HG02610 (cell line): ENCODE measurements around the gene ZMYM2.

Source experiments
- ATAC-seq: cut with Tn5 transposase; IDR thresholded peaks from one replicate; pipeline ENCODE4 v1.9.1; 2021; ENCODE audit warnings: mild to moderate bottlenecking, moderate library complexity; ENCODE audit not compliant: unreplicated experiment

Gene ZMYM2

DNA sequence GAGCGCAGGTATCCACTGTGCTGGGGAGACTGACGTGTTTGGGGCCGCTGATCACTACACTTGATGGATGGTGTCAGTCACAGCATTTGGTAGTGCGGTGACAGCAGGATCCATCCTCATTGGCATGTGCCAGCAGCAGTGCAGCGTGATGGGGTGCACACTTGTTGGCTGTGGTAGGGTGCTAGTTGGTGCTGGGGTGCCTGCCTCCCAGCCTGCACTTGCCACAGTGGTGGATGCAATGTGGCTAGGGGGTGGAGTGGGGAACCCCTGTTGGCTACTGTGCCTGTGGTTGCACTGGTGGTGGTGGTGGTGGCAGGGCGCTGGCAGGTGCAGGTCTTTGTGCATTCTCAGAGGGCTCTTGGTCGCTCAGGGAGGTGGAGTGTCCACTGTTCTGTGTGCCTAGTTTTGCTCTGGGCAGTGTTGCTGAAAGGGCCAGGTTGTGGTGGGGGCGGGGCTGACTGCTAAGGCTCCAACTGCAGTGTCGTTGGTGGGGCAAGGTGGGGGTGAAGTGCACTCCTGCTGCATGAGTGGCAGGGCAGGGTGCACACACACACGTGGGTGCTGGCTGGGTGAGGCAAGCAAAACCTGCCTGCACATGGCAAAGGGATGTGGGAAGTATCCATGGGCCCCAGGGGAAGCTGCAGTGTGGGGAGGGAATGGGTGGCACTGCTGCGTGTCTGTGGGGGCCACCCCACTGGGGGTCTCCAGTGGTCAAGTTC lies 84.8 kb downstream of the ZMYM2 start:
- no peak for ATAC-seq

DNA sequence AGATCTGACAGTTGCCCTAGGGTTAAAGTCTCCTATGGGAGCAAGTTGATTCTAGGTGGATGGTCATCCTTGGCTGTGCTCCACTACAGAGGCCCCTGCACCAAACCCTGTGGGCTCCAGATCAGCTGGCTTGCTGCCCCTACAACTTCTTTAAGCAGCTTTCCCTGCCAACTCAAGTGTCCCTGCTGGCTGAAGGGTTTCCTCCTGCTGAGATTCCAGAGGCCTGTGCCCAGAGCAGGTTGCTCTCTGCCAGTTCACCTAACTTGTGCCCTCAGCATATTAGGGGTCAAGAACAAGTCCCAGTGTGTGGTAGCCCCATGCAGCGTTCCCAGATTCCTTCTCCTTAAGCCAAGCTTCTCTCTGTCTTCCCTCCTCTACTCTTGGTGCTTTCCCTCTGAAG lies 85.6 kb downstream of the ZMYM2 start:
- ATAC-seq = no peak

- ATAC-seq = no peak
These were observed 87.5 kb downstream of the ZMYM2 start for GRCh38 chr13:20045950-20046548.

DNA sequence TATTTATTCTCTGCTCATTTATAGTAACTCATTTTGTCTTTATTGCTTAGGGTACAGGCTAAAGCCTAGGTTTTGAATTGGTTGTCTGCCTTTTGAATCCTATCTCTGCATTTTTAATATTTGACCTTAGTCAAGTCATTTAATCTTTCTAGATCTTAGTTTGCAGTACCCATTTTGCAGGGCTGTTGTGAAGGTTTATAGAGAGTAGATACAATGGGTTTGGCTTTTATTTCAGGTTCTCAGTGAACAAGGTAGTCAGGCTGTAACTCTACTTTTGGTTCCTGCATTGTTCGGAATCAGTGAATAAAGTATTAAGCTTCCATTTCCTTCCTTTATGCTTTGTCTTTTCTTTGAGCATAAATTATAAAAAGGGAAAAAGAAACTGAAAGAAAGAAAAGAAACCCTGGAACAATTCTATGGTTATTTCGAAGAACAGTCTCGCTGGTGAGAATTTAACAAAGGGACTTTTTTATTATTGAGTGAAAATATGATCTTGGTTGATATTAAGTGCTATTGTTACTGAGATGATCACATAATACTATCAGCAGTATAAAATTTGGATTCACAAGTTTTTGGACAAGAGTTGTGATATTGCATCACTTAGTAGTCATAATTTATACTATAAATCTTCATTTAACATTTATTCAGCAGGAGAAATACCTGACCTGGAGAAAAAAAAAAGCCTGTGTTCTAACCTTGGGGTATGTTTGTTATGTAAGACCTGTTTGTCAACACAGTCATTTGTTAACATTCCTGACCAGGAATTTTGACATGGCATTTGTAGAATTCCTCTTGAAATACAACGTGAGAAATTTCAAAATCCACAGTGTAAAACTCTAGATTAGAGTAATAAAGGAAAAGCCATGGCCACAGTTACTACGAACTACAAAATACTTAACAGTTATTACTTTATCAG lies 91.3 kb downstream of the ZMYM2 start:
- peak; percentile 69 for ATAC-seq

- no peak for ATAC-seq
These were observed 92.8 kb downstream of the ZMYM2 start for GRCh38 chr13:20051366-20051765.

DNA sequence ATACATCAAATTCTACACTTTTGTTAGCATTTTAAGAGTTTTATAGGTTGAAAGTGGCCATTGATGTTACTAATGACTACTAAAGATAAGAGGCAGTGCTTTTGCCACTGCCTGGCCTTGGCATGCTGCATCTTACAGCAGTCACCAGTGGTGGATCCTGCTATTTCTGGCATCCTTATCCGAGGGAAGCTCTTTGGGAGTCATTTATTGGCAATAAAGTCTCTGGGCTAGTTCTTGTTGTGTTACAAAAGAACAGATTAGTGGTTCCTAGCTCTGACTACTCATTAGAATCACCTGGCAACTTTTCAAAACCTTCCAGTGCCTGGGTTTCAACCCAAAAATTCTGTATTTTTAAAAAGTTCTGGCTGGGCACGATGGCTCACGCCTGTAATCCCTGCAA lies 94.5 kb downstream of the ZMYM2 start:
- no peak for ATAC-seq

- no peak for ATAC-seq
These were observed 95.4 kb downstream of the ZMYM2 start for GRCh38 chr13:20053891-20054290.

DNA sequence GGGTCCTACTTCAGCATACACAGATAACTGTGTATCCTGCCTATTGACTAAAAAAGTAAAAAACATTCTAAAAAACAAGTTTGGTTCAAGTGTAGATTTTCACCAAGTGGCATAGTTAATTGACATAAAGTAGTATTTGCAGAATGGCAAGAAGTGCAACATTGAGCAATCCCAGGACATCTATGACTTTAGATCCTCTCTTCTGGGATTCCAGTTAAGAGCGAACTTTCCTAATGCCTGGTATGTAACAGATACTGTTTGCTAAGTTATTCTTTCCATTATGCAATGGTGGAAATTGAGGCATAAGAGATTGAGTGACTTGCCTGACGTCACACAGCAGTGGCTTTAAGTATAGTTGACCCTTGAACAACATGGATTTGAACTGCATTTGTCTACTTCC lies 96.1 kb downstream of the ZMYM2 start:
- no peak for ATAC-seq

DNA sequence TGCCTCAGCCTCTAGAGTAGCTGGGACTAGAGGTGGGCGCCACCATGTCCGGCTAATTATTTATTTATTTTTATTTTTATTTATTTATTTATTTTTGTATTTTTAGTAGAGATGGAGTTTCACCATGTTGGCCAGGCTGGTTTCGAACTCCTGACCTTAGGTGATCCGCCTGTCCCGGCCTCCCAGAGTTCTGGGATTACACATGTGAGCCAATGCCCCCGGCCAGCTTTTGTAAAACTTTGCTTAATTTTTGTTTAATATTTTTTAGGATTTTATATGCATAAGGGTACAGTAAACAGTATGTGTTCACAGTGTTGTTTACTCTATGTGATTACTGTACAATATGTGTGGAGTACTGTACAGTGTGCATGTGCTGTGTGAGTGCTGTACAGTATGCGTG lies 98.7 kb downstream of the ZMYM2 start:
- no peak for ATAC-seq

DNA sequence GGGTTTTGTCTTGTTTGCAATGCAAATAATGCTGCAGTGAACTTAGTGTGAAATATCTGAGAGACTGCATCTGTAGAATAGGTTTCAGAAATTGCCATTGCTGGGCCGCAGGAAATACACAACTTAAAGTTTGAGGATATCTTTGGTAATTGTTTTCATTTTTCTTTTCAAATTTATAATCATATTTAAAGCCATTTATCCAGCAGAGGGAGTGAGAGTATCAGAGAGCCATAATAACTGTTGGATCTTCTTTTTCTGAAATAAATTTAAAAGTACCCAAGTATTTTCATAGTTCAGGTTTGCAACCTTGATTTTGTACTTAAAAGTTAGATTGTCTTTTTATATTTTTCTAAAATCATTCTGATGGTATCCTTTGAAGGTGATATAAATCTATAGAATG lies 99.4 kb downstream of the ZMYM2 start:
- no peak for ATAC-seq

DNA sequence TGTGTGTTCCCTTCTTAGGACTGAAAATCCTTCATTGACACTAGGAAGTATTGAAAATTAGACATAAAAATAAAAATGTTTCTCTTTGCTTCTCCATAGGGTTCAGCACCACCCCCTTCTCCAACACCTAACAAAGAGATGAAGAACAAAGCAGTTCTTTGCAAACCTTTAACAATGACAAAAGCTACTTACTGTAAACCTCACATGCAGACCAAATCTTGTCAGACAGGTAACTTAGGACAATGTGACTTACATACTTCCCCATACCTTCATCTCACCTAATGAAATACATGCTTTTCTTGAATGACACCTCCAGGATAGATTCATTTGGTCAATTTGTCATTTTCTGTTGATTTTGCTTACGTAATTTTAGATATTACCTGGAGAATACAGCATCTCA lies 99.9 kb downstream of the ZMYM2 start:
- ATAC-seq = no peak

GRCh38 chr13:20064128-20064527 lies 105.6 kb downstream of the ZMYM2 start:
- ATAC-seq = no peak

DNA sequence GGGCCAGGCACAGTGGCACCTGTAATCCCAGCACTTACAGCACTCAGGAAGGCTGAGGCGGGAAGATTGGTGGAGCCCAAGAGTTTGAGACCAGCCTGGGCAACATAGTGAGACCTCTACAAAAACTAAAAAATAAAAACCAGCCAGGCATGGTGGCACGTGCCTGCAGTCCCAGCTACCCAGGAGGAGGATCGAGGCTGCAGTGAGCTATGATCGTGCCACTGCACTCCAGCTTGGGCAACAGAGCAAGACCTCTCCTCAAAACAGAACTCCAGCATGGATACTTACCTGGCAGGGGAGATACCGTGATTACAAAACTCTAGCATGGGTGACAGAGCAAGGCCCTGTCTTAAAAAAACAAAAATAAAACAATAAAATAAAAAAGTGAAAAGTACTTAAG lies 107.0 kb downstream of the ZMYM2 start:
- ATAC-seq = no peak

DNA sequence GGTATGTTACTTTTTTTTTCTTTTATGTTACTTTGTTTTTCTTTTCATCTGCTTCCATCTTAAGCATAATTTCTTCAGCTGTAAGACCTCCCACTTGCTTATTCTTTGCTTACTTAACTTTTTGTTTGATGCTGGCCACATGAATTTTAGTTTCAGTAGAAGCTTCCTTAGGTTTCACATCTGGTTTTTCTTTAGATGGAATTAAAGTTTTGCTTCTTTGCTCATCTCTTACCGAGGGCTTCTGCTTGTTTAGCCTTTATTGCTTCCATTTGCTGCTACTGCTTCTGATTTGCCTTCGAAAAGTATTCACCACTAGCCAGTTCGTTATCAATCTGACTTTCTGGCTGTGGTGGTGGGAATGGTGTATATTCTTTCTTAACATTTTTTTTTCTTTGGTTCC lies 111.4 kb downstream of the ZMYM2 start:
- no peak for ATAC-seq

GRCh38 chr13:20073775-20074174 lies 115.2 kb downstream of the ZMYM2 start:
- peak; percentile 79 for ATAC-seq

DNA sequence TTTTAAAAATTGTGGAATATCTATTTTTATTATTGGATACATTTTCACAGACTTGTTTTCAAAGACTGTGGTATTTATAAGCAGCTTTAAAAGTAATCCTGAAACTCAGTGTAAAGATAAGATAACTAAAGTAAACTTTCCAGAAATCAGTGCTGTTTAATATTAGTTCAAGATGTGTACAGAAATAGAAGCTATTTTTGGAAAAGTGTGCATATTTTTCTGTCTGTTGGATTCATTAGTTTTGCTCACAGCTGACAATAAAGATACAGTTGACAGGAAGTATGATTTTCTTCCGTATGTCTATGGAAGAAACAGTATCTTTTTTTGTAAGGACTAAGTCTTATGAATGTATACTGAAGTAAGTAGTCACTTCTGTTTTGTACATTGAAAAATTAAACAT lies 116.4 kb downstream of the ZMYM2 start:
- no peak for ATAC-seq

DNA sequence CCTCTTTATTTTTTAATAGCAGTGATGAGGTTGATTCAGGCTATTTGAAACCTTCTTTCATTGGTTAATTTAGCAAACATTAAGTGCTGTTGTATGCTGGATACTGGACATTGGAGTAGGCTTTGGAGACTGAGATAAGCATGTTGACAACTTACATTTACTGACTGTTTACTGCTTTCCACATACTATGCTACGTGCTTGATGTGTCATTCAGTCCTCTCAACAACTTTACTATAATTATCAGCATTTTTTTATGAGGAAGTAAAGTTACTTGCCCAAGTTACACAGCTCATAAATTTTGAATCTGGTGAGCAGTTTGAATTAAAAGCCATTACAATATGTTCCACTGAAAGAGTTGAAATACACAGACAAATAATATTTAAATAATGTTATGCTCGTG lies 118.6 kb downstream of the ZMYM2 start:
- no peak for ATAC-seq

- no peak for ATAC-seq
These were observed 122.0 kb downstream of the ZMYM2 start for GRCh38 chr13:20080377-20081164.

GRCh38 chr13:20090349-20090748 lies 131.8 kb downstream of the ZMYM2 start:
- ATAC-seq = no peak

DNA sequence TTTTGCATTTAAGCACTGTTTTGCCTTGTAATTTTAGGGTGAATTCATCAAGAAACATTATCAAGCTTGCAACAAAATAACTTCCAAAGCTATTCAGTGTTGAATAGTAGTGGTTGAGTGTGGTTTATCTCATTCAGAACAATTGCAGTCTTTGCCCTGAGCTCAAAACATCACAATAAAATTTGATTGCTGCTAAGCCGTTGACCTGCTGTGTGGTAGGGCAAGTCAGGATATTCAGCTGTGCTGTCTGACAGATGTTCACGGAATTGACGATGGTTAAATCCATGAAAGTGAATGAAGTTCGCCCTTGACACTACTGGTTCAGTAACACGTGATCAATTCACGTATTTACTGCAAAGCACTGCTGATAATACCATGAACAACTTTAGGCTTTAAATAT lies 135.4 kb downstream of the ZMYM2 start:
- ATAC-seq = no peak

DNA sequence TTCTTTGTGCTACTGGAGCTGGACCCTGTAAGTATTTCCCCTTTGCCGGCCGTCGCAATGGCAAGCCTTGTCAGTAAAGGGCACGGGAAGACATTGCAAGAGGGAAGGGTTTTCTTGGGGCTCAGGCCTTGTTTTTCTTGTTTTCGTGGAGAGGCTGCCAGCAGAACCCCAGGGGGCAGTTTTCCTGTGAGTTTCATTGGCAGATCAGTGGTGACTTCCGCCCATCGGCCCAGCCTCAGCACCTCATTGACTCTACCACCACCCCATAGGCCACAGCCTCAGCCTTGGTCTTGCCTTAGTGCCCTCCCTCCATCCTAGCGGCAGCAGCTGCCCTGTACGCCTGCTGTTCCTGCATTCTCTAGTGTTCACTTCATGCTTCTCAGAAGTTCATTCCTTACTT lies 140.8 kb downstream of the ZMYM2 start:
- no peak for ATAC-seq
